ENCODE data around the gene CATSPERZ. TPM values are rescaled to one million over a fixed set of nuclear protein-coding genes. Genes with fewer than 3 reads are reported as not detected.
"Not testable (repeated sequence)": the region's sequence is repeated elsewhere in the genome, so short reads cannot be mapped to it uniquely, and the experiment has no call there.

The CATSPERZ gene
- total RNA-seq, 5 donors from 2014 or later (not counting 1 experiment from before 2014, with no cell fraction given), result 0.40 TPM; not detected in 4

DNA sequence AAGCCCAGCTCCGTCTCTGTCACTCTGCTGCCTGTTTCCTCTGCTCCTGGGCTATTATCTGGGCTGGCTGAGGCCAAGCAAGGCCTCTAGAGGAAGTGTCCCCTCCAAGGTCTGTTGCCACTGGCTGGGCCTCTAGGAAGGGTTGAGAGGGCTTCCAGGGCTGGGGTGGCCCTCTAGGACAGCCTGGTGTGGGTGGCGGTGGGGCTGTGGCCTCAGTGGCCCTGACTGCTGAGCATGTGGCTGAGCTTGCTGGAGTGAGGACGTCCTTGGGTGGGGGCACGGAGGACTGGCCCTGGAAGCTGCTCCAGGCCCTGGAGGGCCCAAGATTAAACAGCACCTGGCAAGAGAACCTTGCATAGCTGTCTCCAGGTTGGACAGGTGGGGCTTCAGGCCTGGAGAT lies 23.8 kb downstream of the CATSPERZ start:
- H3K27ac Mint-ChIP-seq; DNase-seq; POLR2A ChIA-PET; H3K9me3 ChIP-seq; H3K4me3 ChIP-seq (ENCODE audit: control insufficient read depth in 1 of 2, extremely low read depth in 1 of 2, low read length in 1 of 2); H3K9me3 Mint-ChIP-seq; H3K27me3 ChIP-seq (replicated peaks in 1 of 2; ENCODE audit: control insufficient read depth in 2 of 2, extremely low read depth in 1 of 2, insufficient read depth in 2 of 2, low read length in 1 of 2); H3K4me3 Mint-ChIP-seq; H3K27me3 Mint-ChIP-seq; H3K4me1 ChIP-seq (ENCODE audit: control insufficient read depth in 1 of 2, extremely low read depth in 1 of 2, insufficient read depth in 2 of 2, low read length in 2 of 2); ATAC-seq (replicated peaks in 1 of 4); H3K27ac ChIP-seq (ENCODE audit: low read length): not testable (repeated sequence)
- H3K36me3 ChIP-seq (ENCODE audit: control insufficient read depth in 2 of 2, extremely low read depth in 1 of 2, insufficient read depth in 1 of 2, low read length in 1 of 2), result peaks cover 6 to 22% of the 10 kb centered on the region in 2 donors
- peaks cover 15% of the 10 kb centered on the region for H3K36me3 Mint-ChIP-seq
- H3K4me1 Mint-ChIP-seq, result peaks cover 6 to 21% (median 15%) of the 10 kb centered on the region in 3 donors
- CTCF ChIA-PET, result interaction anchor here in 1 of 2 donors (1.1 kb wide), 1 partner anchor 55 kb away, joined by 3 read pairs; no protein-coding TSS in a partner anchor
- WGBS (ENCODE audit: insufficient coverage), result 93% methylated on average over 4 of the region's 4 CpGs

DNA sequence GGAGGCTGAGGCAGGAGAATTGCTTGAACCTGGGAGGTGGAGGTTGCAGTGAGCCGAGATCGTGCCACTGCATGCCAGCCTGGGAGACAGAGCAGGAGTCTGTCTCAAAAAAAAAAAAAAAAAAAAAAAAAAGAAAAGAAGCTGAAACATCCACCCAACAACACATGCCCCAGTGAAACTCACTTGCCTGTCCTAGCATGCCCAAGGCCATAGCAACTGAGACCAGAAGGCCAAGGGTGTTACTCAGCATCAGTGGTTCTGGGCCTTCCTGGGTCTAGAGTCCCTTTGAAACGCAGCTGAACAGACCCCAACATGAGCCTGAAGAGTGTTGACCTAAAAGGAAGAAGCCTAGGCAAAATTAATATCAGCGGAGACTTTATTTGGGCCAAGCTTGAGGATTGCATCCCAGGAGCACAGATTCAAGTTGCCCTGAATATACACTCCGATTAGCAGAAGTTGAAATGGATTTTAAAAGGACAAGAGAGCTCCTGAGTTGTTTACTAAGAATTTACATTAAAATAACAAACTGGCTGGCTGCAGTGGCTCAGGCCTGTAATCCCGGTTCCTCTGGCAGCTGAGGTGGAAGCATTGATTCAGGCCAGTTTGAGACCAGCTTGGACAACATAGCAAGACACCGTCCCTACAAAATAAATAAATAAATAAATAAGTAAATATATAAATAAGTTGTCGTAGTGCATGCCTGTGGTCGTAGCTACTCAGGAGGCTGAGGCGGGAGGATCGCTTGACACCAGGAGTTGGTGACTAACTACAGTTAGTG lies 24.7 kb downstream of the CATSPERZ start:
- CTCF ChIA-PET, result no interaction called here
- WGBS (ENCODE audit: insufficient coverage), result 100% methylated on average over 1 of the region's 11 CpGs

GRCh38 chr11:64327375-64327774 lies 27.2 kb downstream of the CATSPERZ start:
- Mint-ChIP-seq H3K27ac (no peak overlapping the region), H3K4me1 (peaks cover 6 to 10% (median 8%) of the 10 kb centered on the region in 3 donors), H3K36me3 (no peaks in the 10 kb centered on the region), H3K27me3 (no peaks in the 10 kb centered on the region), H3K4me3 (no peak overlapping the region), H3K9me3 (no peaks in the 10 kb centered on the region)
- POLR2A ChIA-PET, result no interaction called here
- Histone ChIP-seq H3K27me3 (replicated peaks in 1 of 2; ENCODE audit: control insufficient read depth in 2 of 2, extremely low read depth in 1 of 2, insufficient read depth in 2 of 2, low read length in 1 of 2) (no peaks in the 10 kb centered on the region), H3K36me3 (ENCODE audit: control insufficient read depth in 2 of 2, extremely low read depth in 1 of 2, insufficient read depth in 1 of 2, low read length in 1 of 2) (peaks cover 6% of the 10 kb centered on the region in 2 donors), H3K4me3 (ENCODE audit: control insufficient read depth in 1 of 2, extremely low read depth in 1 of 2, low read length in 1 of 2) (no peak overlapping the region), H3K9me3 (no peaks in the 10 kb centered on the region), H3K4me1 (ENCODE audit: control insufficient read depth in 1 of 2, extremely low read depth in 1 of 2, insufficient read depth in 2 of 2, low read length in 2 of 2) (peaks cover 0 to 16% of the 10 kb centered on the region in 2 experiments), H3K27ac (ENCODE audit: low read length) (no peak overlapping the region)
- WGBS (ENCODE audit: insufficient coverage), result no CpG with 5 or more reads among the region's 2 CpGs
- no peak for ATAC-seq (replicated peaks in 1 of 4)
- no peak for DNase-seq
- CTCF ChIA-PET, result no interaction called here

More for the DNA sequence above, 24.7 kb downstream of the CATSPERZ start:
- Mint-ChIP-seq H3K27me3 (no peaks in the 10 kb centered on the region), H3K4me1 (peaks cover 3 to 12% (median 6%) of the 10 kb centered on the region in 3 donors), H3K4me3 (no peak overlapping the region), H3K27ac (no peak overlapping the region), H3K36me3 (peaks cover 15% of the 10 kb centered on the region), H3K9me3 (no peaks in the 10 kb centered on the region)
- H3K9me3 ChIP-seq, result no peaks in the 10 kb centered on the region
- H3K27ac ChIP-seq (ENCODE audit: low read length), result no peak overlapping the region
- ATAC-seq (replicated peaks in 1 of 4) (no peak), DNase-seq (no peak)
- no peaks in the 10 kb centered on the region for H3K4me1 ChIP-seq (ENCODE audit: control insufficient read depth in 1 of 2, extremely low read depth in 1 of 2, insufficient read depth in 2 of 2, low read length in 2 of 2)
- POLR2A ChIA-PET, result interaction anchor here in 1 of 2 donors (0.7 kb wide), 1 partner anchor 101 kb away, joined by 6 read pairs; no protein-coding TSS in a partner anchor
- no peaks in the 10 kb centered on the region for H3K27me3 ChIP-seq (replicated peaks in 1 of 2; ENCODE audit: control insufficient read depth in 2 of 2, extremely low read depth in 1 of 2, insufficient read depth in 2 of 2, low read length in 1 of 2)
- H3K4me3 ChIP-seq (ENCODE audit: control insufficient read depth in 1 of 2, extremely low read depth in 1 of 2, low read length in 1 of 2), result no peak overlapping the region
- peaks cover 6 to 22% of the 10 kb centered on the region in 2 donors for H3K36me3 ChIP-seq (ENCODE audit: control insufficient read depth in 2 of 2, extremely low read depth in 1 of 2, insufficient read depth in 1 of 2, low read length in 1 of 2)

DNA sequence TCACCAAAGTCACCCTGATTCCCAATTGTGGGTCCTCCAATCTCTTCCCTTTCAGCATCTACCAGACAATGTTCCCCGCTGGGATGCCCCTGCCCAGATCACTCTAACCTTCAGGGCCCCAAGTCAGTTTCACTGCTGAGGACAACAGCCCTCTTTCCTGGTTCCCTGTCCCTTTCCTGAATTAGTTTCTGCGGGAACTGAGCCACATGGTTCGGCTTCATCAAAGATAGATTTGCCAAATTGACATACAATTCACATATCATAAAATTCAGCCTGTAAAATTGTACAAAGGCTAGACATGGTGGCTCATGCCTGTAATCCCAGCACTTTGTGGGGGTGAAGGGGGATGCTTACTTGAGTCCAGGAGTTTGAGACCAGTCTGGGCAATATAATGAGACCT lies 27.8 kb downstream of the CATSPERZ start:
- Histone ChIP-seq H3K9me3 (no peaks in the 10 kb centered on the region), H3K27ac (ENCODE audit: low read length) (no peak overlapping the region), H3K4me1 (ENCODE audit: control insufficient read depth in 1 of 2, extremely low read depth in 1 of 2, insufficient read depth in 2 of 2, low read length in 2 of 2) (peaks cover 0 to 18% of the 10 kb centered on the region in 2 experiments), H3K36me3 (ENCODE audit: control insufficient read depth in 2 of 2, extremely low read depth in 1 of 2, insufficient read depth in 1 of 2, low read length in 1 of 2) (peaks cover 0 to 6% of the 10 kb centered on the region in 2 donors), H3K27me3 (replicated peaks in 1 of 2; ENCODE audit: control insufficient read depth in 2 of 2, extremely low read depth in 1 of 2, insufficient read depth in 2 of 2, low read length in 1 of 2) (no peaks in the 10 kb centered on the region), H3K4me3 (ENCODE audit: control insufficient read depth in 1 of 2, extremely low read depth in 1 of 2, low read length in 1 of 2) (no peak overlapping the region)
- no peaks in the 10 kb centered on the region for H3K27me3 Mint-ChIP-seq
- WGBS (ENCODE audit: insufficient coverage), result 93% methylated on average over 2 of the region's 3 CpGs
- no peak overlapping the region for H3K27ac Mint-ChIP-seq
- H3K36me3 Mint-ChIP-seq, result no peaks in the 10 kb centered on the region
- POLR2A ChIA-PET, result no interaction called here
- ATAC-seq (replicated peaks in 1 of 4), result no peak
- H3K4me3 Mint-ChIP-seq, result no peak overlapping the region
- H3K9me3 Mint-ChIP-seq, result no peaks in the 10 kb centered on the region
- H3K4me1 Mint-ChIP-seq, result peaks cover 6 to 10% (median 8%) of the 10 kb centered on the region in 3 donors
- no peak for DNase-seq
- CTCF ChIA-PET, result interaction anchor here in 1 of 2 donors (0.7 kb wide), 1 partner anchor 673 kb away, joined by 3 read pairs; no protein-coding TSS in a partner anchor

GRCh38 chr11:64330888-64331287 lies 30.7 kb downstream of the CATSPERZ start:
- Mint-ChIP-seq H3K9me3 (no peaks in the 10 kb centered on the region), H3K27ac (no peak overlapping the region), H3K4me1 (peaks cover 6 to 13% (median 8%) of the 10 kb centered on the region in 3 donors), H3K4me3 (no peak overlapping the region), H3K36me3 (peaks cover 2% of the 10 kb centered on the region), H3K27me3 (no peaks in the 10 kb centered on the region)
- CTCF ChIA-PET, result interaction anchor here (0.8 to 2.7 kb wide), 3 partner anchors 12 to 126 kb away, joined by 4 to 41 read pairs (median 11); partner anchors contain the start of genes PRDX5 (in 1 of the 2) and TRMT112 (in 1 of the 2)
- ATAC-seq (replicated peaks in 1 of 4) (no peak), DNase-seq (no peak)
- no peaks in the 10 kb centered on the region for H3K27me3 ChIP-seq (replicated peaks in 1 of 2; ENCODE audit: control insufficient read depth in 2 of 2, extremely low read depth in 1 of 2, insufficient read depth in 2 of 2, low read length in 1 of 2)
- no peak overlapping the region for H3K27ac ChIP-seq (ENCODE audit: low read length)
- POLR2A ChIA-PET, result interaction anchor here in 1 of 2 donors (0.7 kb wide), 1 partner anchor 432 kb away, joined by 3 read pairs; no protein-coding TSS in a partner anchor
- WGBS (ENCODE audit: insufficient coverage), result 96% methylated on average over 10 of the region's 11 CpGs
- no peak overlapping the region for H3K4me3 ChIP-seq (ENCODE audit: control insufficient read depth in 1 of 2, extremely low read depth in 1 of 2, low read length in 1 of 2)
- peaks cover 0 to 18% of the 10 kb centered on the region in 2 experiments for H3K4me1 ChIP-seq (ENCODE audit: control insufficient read depth in 1 of 2, extremely low read depth in 1 of 2, insufficient read depth in 2 of 2, low read length in 2 of 2)
- H3K9me3 ChIP-seq, result no peaks in the 10 kb centered on the region
- peaks cover 3 to 7% of the 10 kb centered on the region in 2 donors for H3K36me3 ChIP-seq (ENCODE audit: control insufficient read depth in 2 of 2, extremely low read depth in 1 of 2, insufficient read depth in 1 of 2, low read length in 1 of 2)

DNA sequence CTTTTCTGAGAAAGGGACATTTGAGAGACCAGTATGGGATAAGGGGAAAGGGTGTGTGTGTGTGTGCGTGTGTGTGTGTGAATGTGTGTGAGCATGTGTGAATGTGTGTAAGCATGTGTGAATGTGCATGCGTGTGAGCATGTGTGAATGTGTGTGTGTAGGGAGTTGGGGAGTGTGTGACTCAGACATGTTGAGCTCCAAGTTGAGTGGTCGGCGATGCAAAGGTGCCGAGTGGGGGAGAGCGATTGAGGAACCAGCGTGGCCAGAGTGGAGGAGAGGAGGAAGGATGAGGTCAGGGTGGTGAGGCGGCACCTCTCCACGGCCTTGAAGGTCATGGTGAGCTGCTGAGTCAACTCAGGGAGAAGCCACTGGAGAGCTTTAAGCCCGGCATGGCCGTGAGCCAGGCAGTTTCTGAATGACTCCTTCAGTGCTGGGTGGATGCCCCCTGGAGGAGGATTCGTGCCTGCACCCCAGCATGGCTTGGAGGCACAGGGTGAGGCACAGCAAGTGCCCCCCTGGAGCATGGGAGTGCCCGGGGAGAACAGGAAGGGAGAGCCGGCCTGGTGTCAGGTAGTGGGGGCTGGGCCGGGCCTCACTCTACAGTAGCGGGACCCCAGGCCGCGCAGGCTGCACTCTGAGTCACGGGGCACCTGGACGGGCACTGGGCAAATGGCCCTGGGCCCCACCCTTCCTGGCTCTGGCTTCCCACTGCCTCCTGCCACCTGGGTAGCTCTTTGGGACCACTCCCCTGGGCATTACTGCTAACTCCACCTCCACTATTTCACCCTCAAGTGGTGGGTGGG lies 31.6 kb downstream of the CATSPERZ start:
- Mint-ChIP-seq H3K36me3 (peaks cover 2% of the 10 kb centered on the region), H3K9me3 (no peaks in the 10 kb centered on the region)
- ATAC-seq (replicated peaks in 1 of 4), result peak; percentile 78 to 93 (median 88)

More for the DNA sequence above, 31.6 kb downstream of the CATSPERZ start:
- peak overlapping the region; percentile 4 to 21 for H3K27ac Mint-ChIP-seq
- Histone ChIP-seq H3K4me3 (ENCODE audit: control insufficient read depth in 1 of 2, extremely low read depth in 1 of 2, low read length in 1 of 2) (no peak overlapping the region), H3K27ac (ENCODE audit: low read length) (no peak overlapping the region), H3K27me3 (replicated peaks in 1 of 2; ENCODE audit: control insufficient read depth in 2 of 2, extremely low read depth in 1 of 2, insufficient read depth in 2 of 2, low read length in 1 of 2) (no peaks in the 10 kb centered on the region), H3K9me3 (no peaks in the 10 kb centered on the region), H3K4me1 (ENCODE audit: control insufficient read depth in 1 of 2, extremely low read depth in 1 of 2, insufficient read depth in 2 of 2, low read length in 2 of 2) (peaks cover 0 to 18% of the 10 kb centered on the region in 2 experiments), H3K36me3 (ENCODE audit: control insufficient read depth in 2 of 2, extremely low read depth in 1 of 2, insufficient read depth in 1 of 2, low read length in 1 of 2) (peaks cover 3 to 7% of the 10 kb centered on the region in 2 donors)
- POLR2A ChIA-PET, result interaction anchor here in 1 of 2 donors (0.7 kb wide), 1 partner anchor 14 kb away, joined by 3 read pairs; the partner anchor contains the start of gene PRDX5
- peaks cover 8 to 16% (median 8%) of the 10 kb centered on the region in 3 donors for H3K4me1 Mint-ChIP-seq
- H3K4me3 Mint-ChIP-seq, result no peak overlapping the region
- no peaks in the 10 kb centered on the region for H3K27me3 Mint-ChIP-seq
- peak in 34 of 35 experiments; percentile 40 to 80 (median 62) for DNase-seq
- WGBS (ENCODE audit: insufficient coverage), result 22% methylated on average over 18 of the region's 20 CpGs
- CTCF ChIA-PET, result interaction anchor here (0.6 to 2.7 kb wide), 6 partner anchors 12 to 147 kb away, joined by 3 to 41 read pairs (median 4); partner anchors contain the start of genes PRDX5 (in 2 of the 2) and TRMT112 (in 1 of the 2)
